Fibroblast of villous mesenchyme (primary cell): ENCODE data around the gene VPS8. TPM values are rescaled to one million over a fixed set of nuclear protein-coding genes. Genes with fewer than 3 reads are reported as not detected.

Source experiments
- DNase-seq: peaks from one replicate; pipeline ENCODE4 v3.0.0-alpha.2; 2010; ENCODE audit warnings: low read depth
- H3K4me3 ChIP-seq: 2 replicates; pipeline ENCODE4 v1.5.1; 2011; ENCODE audit warnings: low read depth, mild to moderate bottlenecking, low read length
- CTCF ChIP-seq: IDR thresholded peaks from 2 replicates; pipeline ENCODE4 v1.5.1; 2012; ENCODE audit warnings: low read depth, mild to moderate bottlenecking, low read length; ENCODE audit not compliant: insufficient read depth
- total RNA-seq: library from RNA; depleted of rRNA; stranded (reverse); fragments of >200 nt; gene quantifications from 2 replicates; pipeline ENCODE4 v1.2.3, GENCODE V29; 2012

VPS8 gene
- 86.7 and 92.8 TPM in 2 replicates for total RNA-seq

- peak; percentile 95 for DNase-seq
- peak within 1 kb of the TSS; percentile 87 for H3K4me3 ChIP-seq
- peak; percentile 61 for TF ChIP-seq CTCF
Observed at GRCh38 chr3:184811999-184812661, at the start of gene VPS8. VPS8 (plus strand) TSS chr3:184812166; CDS start chr3:184824633, 12,467 bp downstream.

- TF ChIP-seq CTCF = no peak
- no peak for DNase-seq
- no peak overlapping the region for H3K4me3 ChIP-seq
Observed at GRCh38 chr3:184764191-184764590, 47.8 kb upstream of the VPS8 start.

- no peak for TF ChIP-seq CTCF
- H3K4me3 ChIP-seq = no peak overlapping the region
- no peak for DNase-seq
Observed at GRCh38 chr3:184765047-184765729, 46.8 kb upstream of the VPS8 start.

- no peak for TF ChIP-seq CTCF
- DNase-seq = no peak
- H3K4me3 ChIP-seq = no peak overlapping the region
Observed at GRCh38 chr3:184765730-184766074, 46.3 kb upstream of the VPS8 start.

GRCh38 chr3:184766555-184767261, 45.3 kb upstream of the VPS8 start:
- H3K4me3 ChIP-seq = no peak overlapping the region
- DNase-seq = no peak
- TF ChIP-seq CTCF = no peak

- no peak for DNase-seq
- TF ChIP-seq CTCF = no peak
- H3K4me3 ChIP-seq = no peak overlapping the region
Observed at GRCh38 chr3:184767377-184767776, 44.6 kb upstream of the VPS8 start.
